Trophoblast cell (in vitro differentiated cells and primary cell): ENCODE results near the gene ST8SIA5.

Source experiments
- DNase-seq, 2 donors: peaks; one replicate each; pipeline ENCODE4 v3.0.0-alpha.2; 2016
- H2AFZ ChIP-seq: 2 replicates; pipeline ENCODE4 v1.6.1; 2013; ENCODE audit warnings: low read length, moderate library complexity, mild to moderate bottlenecking; ENCODE audit not compliant: insufficient read depth, poor library complexity
- H2AK5ac ChIP-seq: 2 replicates; pipeline ENCODE4 v1.6.1; 2013; ENCODE audit warnings: mild to moderate bottlenecking, low read length
- H2BK120ac ChIP-seq: 2 replicates; pipeline ENCODE4 v1.6.1; 2013; ENCODE audit warnings: low read length, mild to moderate bottlenecking, moderate library complexity; ENCODE audit not compliant: insufficient read depth, poor library complexity
- H2BK12ac ChIP-seq: 2 replicates; pipeline ENCODE4 v1.6.1; 2013; ENCODE audit warnings: mild to moderate bottlenecking, low read length, moderate library complexity
- H2BK5ac ChIP-seq: 2 replicates; pipeline ENCODE4 v1.6.1; 2013; ENCODE audit warnings: low read length, low read depth, moderate library complexity, mild to moderate bottlenecking; ENCODE audit not compliant: poor library complexity
- H3K14ac ChIP-seq: 2 replicates; pipeline ENCODE4 v1.6.1; 2013; ENCODE audit warnings: mild to moderate bottlenecking, low read length
- H3K18ac ChIP-seq: 2 replicates; pipeline ENCODE4 v1.6.1; 2013; ENCODE audit warnings: mild to moderate bottlenecking, low read length
- H3K23ac ChIP-seq: 2 replicates; pipeline ENCODE4 v1.6.1; 2013; ENCODE audit warnings: low read length
- H3K27ac ChIP-seq: 2 replicates; pipeline ENCODE4 v1.5.1; 2013; ENCODE audit warnings: low read depth, mild to moderate bottlenecking, inconsistent platforms, low read length, moderate library complexity
- H3K27me3 ChIP-seq: 2 replicates; pipeline ENCODE4 v1.6.1; 2013; ENCODE audit warnings: inconsistent platforms, mild to moderate bottlenecking, low read length, moderate library complexity; ENCODE audit not compliant: insufficient read depth
- H3K36me3 ChIP-seq, 2 experiments: 1 replicate in 1 of 2; 2 replicates in 1 of 2; pipeline ENCODE4 v1.6.1; 2013; ENCODE audit warnings: low read length in 2 of 2, mild to moderate bottlenecking in 2 of 2, moderate library complexity in 1 of 2; ENCODE audit not compliant: insufficient read depth in 2 of 2, control insufficient read depth in 1 of 2
- H3K4ac ChIP-seq: 2 replicates; pipeline ENCODE4 v1.6.1; 2013; ENCODE audit warnings: low read depth, mild to moderate bottlenecking, low read length, moderate library complexity
- H3K4me1 ChIP-seq, 2 experiments: 1 replicate in 1 of 2; 2 replicates in 1 of 2; pipeline ENCODE4 v1.6.1; 2013; ENCODE audit warnings: low read length in 2 of 2, mild to moderate bottlenecking in 2 of 2, moderate library complexity in 1 of 2; ENCODE audit not compliant: insufficient read depth in 2 of 2, control insufficient read depth in 1 of 2
- H3K4me2 ChIP-seq: 2 replicates; pipeline ENCODE4 v1.6.1; 2013; ENCODE audit warnings: inconsistent platforms, mild to moderate bottlenecking, low read length, moderate library complexity
- H3K4me3 ChIP-seq: 2 replicates; pipeline ENCODE4 v1.5.1; 2013; ENCODE audit warnings: mild to moderate bottlenecking, low read depth, low read length, inconsistent platforms
- H3K79me1 ChIP-seq: one replicate; pipeline ENCODE4 v1.6.1; 2013; ENCODE audit warnings: low read length
- H3K79me2 ChIP-seq: 2 replicates; pipeline ENCODE4 v1.6.1; 2013; ENCODE audit warnings: low read length, mild to moderate bottlenecking; ENCODE audit not compliant: control insufficient read depth, insufficient read depth, poor library complexity
- H3K9ac ChIP-seq: 2 replicates; pipeline ENCODE4 v1.6.1; 2013; ENCODE audit warnings: mild to moderate bottlenecking, low read length
- H3K9me3 ChIP-seq: 2 replicates; pipeline ENCODE4 v1.6.1; 2013; ENCODE audit warnings: low read depth, mild to moderate bottlenecking, control low read depth, inconsistent platforms, low read length; ENCODE audit not compliant: insufficient read depth
- H4K12ac ChIP-seq: 2 replicates; pipeline ENCODE4 v1.6.1; 2013; ENCODE audit warnings: low read depth, mild to moderate bottlenecking, low read length, moderate library complexity
- H4K8ac ChIP-seq: 2 replicates; pipeline ENCODE4 v1.6.1; 2013; ENCODE audit warnings: low read depth, mild to moderate bottlenecking, low read length, moderate library complexity
- H4K91ac ChIP-seq: one replicate; pipeline ENCODE4 v1.6.1; 2013; ENCODE audit warnings: low read depth, mild to moderate bottlenecking, low read length, moderate library complexity
- WGBS: extraction: QIAGEN DNeasy Blood & Tissue Kit; methylation state at CpG from one replicate; pipeline ENCODE4 v1.1.7; 2013; ENCODE audit warnings: missing lambda C conversion rate; ENCODE audit not compliant: insufficient read length, insufficient coverage; ENCODE audit errors: extremely low coverage; 5-methylcytosine and 5-hydroxymethylcytosine counted together

ST8SIA5 gene

GRCh38 chr18:46678041-46678440 lies 78.8 kb downstream of the ST8SIA5 start:
- H2AK5ac ChIP-seq: no peak overlapping the region
- WGBS: no CpG with 5 or more reads among the region's 3 CpGs
- H2BK5ac ChIP-seq: no peak overlapping the region
- no peak overlapping the region for H3K4me2 ChIP-seq
- H3K79me1 ChIP-seq: no peaks in the 10 kb centered on the region
- no peak overlapping the region for H3K9ac ChIP-seq
- H3K9me3 ChIP-seq: peaks cover 2% of the 10 kb centered on the region
- no peak overlapping the region for H2BK120ac ChIP-seq
- H3K4me1 ChIP-seq: no peaks in the 10 kb centered on the region
- H3K18ac ChIP-seq: no peak overlapping the region
- no peak overlapping the region for H4K12ac ChIP-seq
- no peak overlapping the region for H4K8ac ChIP-seq
- H3K4me3 ChIP-seq: no peak overlapping the region
- no peaks in the 10 kb centered on the region for H3K27me3 ChIP-seq
- no peak overlapping the region for H3K4ac ChIP-seq
- no peaks in the 10 kb centered on the region for H3K79me2 ChIP-seq
- no peak overlapping the region for H3K23ac ChIP-seq
- H4K91ac ChIP-seq: no peak overlapping the region
- no peak overlapping the region for H2AFZ ChIP-seq
- H3K27ac ChIP-seq: no peak overlapping the region
- H3K14ac ChIP-seq: no peak overlapping the region
- H3K36me3 ChIP-seq: no peaks in the 10 kb centered on the region
- H2BK12ac ChIP-seq: no peak overlapping the region
- DNase-seq: no peak

- Histone ChIP-seq H3K9ac (no peak overlapping the region), H2BK12ac (no peak overlapping the region), H2AFZ (no peak overlapping the region), H3K79me2 (no peaks in the 10 kb centered on the region), H3K4ac (no peak overlapping the region), H3K18ac (no peak overlapping the region), H3K4me2 (no peak overlapping the region), H4K12ac (no peak overlapping the region), H3K27ac (no peak overlapping the region), H3K23ac (no peak overlapping the region), H3K36me3 (no peaks in the 10 kb centered on the region), H3K4me3 (no peak overlapping the region), H3K9me3 (peaks cover 2% of the 10 kb centered on the region), H3K14ac (no peak overlapping the region), H2AK5ac (no peak overlapping the region), H2BK5ac (no peak overlapping the region), H4K91ac (no peak overlapping the region), H4K8ac (no peak overlapping the region), H3K27me3 (no peaks in the 10 kb centered on the region), H3K4me1 (no peaks in the 10 kb centered on the region), H3K79me1 (no peaks in the 10 kb centered on the region), H2BK120ac (no peak overlapping the region)
- no CpG with 5 or more reads among the region's 2 CpGs for WGBS
- DNase-seq: no peak
Observed at GRCh38 chr18:46677611-46678010, 79.2 kb downstream of the ST8SIA5 start.

GRCh38 chr18:46676182-46676835 lies 80.5 kb downstream of the ST8SIA5 start:
- no peak overlapping the region for H2BK5ac ChIP-seq
- no peak for DNase-seq
- H3K79me1 ChIP-seq: no peaks in the 10 kb centered on the region
- no peak overlapping the region for H3K23ac ChIP-seq
- no peak overlapping the region for H2BK12ac ChIP-seq
- H3K79me2 ChIP-seq: no peaks in the 10 kb centered on the region
- no peak overlapping the region for H4K91ac ChIP-seq
- no peak overlapping the region for H2BK120ac ChIP-seq
- no peak overlapping the region for H3K4ac ChIP-seq
- H3K9me3 ChIP-seq: peaks cover 2% of the 10 kb centered on the region
- no peak overlapping the region for H4K8ac ChIP-seq
- H3K4me1 ChIP-seq: no peaks in the 10 kb centered on the region
- H3K14ac ChIP-seq: no peak overlapping the region
- WGBS: no CpG with 5 or more reads among the region's 15 CpGs
- H3K36me3 ChIP-seq: no peaks in the 10 kb centered on the region
- H3K9ac ChIP-seq: no peak overlapping the region
- H2AFZ ChIP-seq: no peak overlapping the region
- H3K4me3 ChIP-seq: no peak overlapping the region
- H3K27ac ChIP-seq: no peak overlapping the region
- H2AK5ac ChIP-seq: no peak overlapping the region
- no peak overlapping the region for H4K12ac ChIP-seq
- no peaks in the 10 kb centered on the region for H3K27me3 ChIP-seq
- H3K18ac ChIP-seq: no peak overlapping the region
- no peak overlapping the region for H3K4me2 ChIP-seq

DNA sequence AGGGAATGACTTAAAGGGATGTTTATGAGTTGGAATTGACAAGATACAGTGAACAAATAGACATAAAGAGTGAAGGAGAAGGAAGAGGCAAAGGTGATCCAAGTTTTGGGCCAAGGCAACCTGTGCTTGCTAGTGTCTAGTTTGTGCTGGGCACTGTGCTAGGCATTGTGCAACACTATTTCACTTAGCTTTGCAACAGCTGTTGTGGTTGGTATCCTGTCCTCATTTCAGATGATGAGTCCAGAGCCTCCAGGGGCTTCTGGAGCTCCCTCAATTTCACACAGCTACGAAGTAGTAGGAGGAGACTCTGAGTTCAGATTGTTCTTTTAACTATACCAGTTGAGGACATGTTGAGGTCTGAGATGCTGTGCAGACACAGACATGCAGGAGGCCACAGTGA lies 81.7 kb downstream of the ST8SIA5 start:
- no peak overlapping the region for H2BK5ac ChIP-seq
- no CpG with 5 or more reads among the region's 1 CpG for WGBS
- no peak overlapping the region for H4K12ac ChIP-seq

More for the DNA sequence above, 81.7 kb downstream of the ST8SIA5 start:
- H2AK5ac ChIP-seq: no peak overlapping the region
- H3K18ac ChIP-seq: no peak overlapping the region
- DNase-seq: no peak
- H2BK120ac ChIP-seq: no peak overlapping the region
- no peaks in the 10 kb centered on the region for H3K36me3 ChIP-seq
- peaks cover 2% of the 10 kb centered on the region for H3K9me3 ChIP-seq
- no peaks in the 10 kb centered on the region for H3K79me2 ChIP-seq
- no peak overlapping the region for H3K23ac ChIP-seq
- H3K14ac ChIP-seq: no peak overlapping the region
- H3K9ac ChIP-seq: no peak overlapping the region
- H3K4ac ChIP-seq: no peak overlapping the region
- no peaks in the 10 kb centered on the region for H3K27me3 ChIP-seq
- H3K4me3 ChIP-seq: no peak overlapping the region
- H3K4me1 ChIP-seq: no peaks in the 10 kb centered on the region
- no peak overlapping the region for H2AFZ ChIP-seq
- no peaks in the 10 kb centered on the region for H3K79me1 ChIP-seq
- no peak overlapping the region for H3K27ac ChIP-seq
- H2BK12ac ChIP-seq: no peak overlapping the region
- no peak overlapping the region for H4K8ac ChIP-seq
- H3K4me2 ChIP-seq: no peak overlapping the region
- no peak overlapping the region for H4K91ac ChIP-seq
